B cell (primary cell): ENCODE data around the gene ANKRD17. TPM values are rescaled to one million over a fixed set of nuclear protein-coding genes. Genes with fewer than 3 reads are reported as not detected.

Experiments used
- ATAC-seq: fragments of 200-7000 bp; cut with Tn5 transposase; one replicate; pipeline ENCODE4 v1.10.0; 2021; ENCODE audit warnings: low read depth, mild to moderate bottlenecking, moderate number of reproducible peaks, moderate library complexity
- CTCF ChIA-PET: fragments of 350-600 bp; sonication (Branson Sonifier 250); formaldehyde crosslinking; loops from one replicate; lab custom pipeline; 2021; ENCODE audit warnings: antibody characterized with exemption, inconsistent platforms; lab: Charles Lee
- POLR2A ChIA-PET: fragments of 350-600 bp; sonication (Branson Sonifier 250); formaldehyde crosslinking; loops from one replicate; lab custom pipeline; 2021; ENCODE audit warnings: antibody characterized with exemption; lab: Charles Lee
- DNase-seq: peaks from one replicate; pipeline ENCODE4 v3.0.0; 2013
- H2AFZ ChIP-seq: 2 replicates; pipeline ENCODE4 v1.6.1; 2012; ENCODE audit warnings: mild to moderate bottlenecking, low read depth, low read length; ENCODE audit not compliant: insufficient read depth, poor library complexity, severe bottlenecking
- H3K27ac ChIP-seq, 2 donors: 1 replicate in 1 of 2; 2 replicates in 1 of 2; pipeline ENCODE4 v1.5.1; 2012 to 2013; ENCODE audit warnings: low read length in 2 of 2, mild to moderate bottlenecking in 2 of 2, moderate library complexity in 1 of 2
- H3K27me3 ChIP-seq, 4 experiments: fragments of 200-600 bp in 1 of 4; sonication (generic) in 1 of 4; replicated peaks in 1 of 4; 1 replicate in 2 of 4; 2 replicates in 2 of 4; pipeline versions ENCODE4 v1.6.1 to v1.7.0; 2013 to 2016; ENCODE audit warnings: low read length in 3 of 4, mild to moderate bottlenecking in 2 of 4, mixed read lengths in 1 of 4, moderate library complexity in 1 of 4; ENCODE audit not compliant: insufficient read depth in 4 of 4, control insufficient read depth in 3 of 4; ENCODE audit errors: control extremely low read depth in 1 of 4
- H3K36me3 ChIP-seq, 2 experiments: replicated peaks in 1 of 2; 1 replicate in 1 of 2; 2 replicates in 1 of 2; pipeline versions ENCODE4 v1.6.1 to v1.7.1; 2013; ENCODE audit warnings: low read length in 1 of 2; ENCODE audit not compliant: insufficient read depth in 2 of 2, control insufficient read depth in 1 of 2; ENCODE audit errors: control extremely low read depth in 1 of 2, extremely low read depth in 1 of 2
- H3K4me1 ChIP-seq, 2 donors: fragments of 200-600 bp in 1 of 2; sonication (generic) in 1 of 2; 1 replicate in 1 of 2; 2 replicates in 1 of 2; pipeline versions ENCODE4 v1.5.1 to v1.6.1; 2013 to 2017; ENCODE audit warnings: low read length in 2 of 2; ENCODE audit not compliant: control insufficient read depth in 2 of 2, insufficient read depth in 2 of 2
- H3K4me2 ChIP-seq: replicated peaks from 2 replicates; pipeline ENCODE3; 2012; ENCODE audit warnings: mild to moderate bottlenecking, low read depth, low read length; ENCODE audit not compliant: poor library complexity, severe bottlenecking
- H3K4me3 ChIP-seq, 5 experiments: fragments of 200-600 bp in 1 of 5; sonication (generic) in 1 of 5; 1 replicate in 3 of 5; 2 replicates in 2 of 5; pipeline versions ENCODE4 v1.5.1 to v1.7.0; 2011 to 2016; ENCODE audit warnings: low read length in 4 of 5, mild to moderate bottlenecking in 4 of 5, low read depth in 2 of 5, control low read depth in 1 of 5, moderate library complexity in 1 of 5; ENCODE audit not compliant: insufficient read depth in 1 of 5; ENCODE audit errors: control extremely low read depth in 1 of 5, extremely low read depth in 1 of 5
- H3K79me2 ChIP-seq: fragments of 200-600 bp; sonication (generic); one replicate; pipeline ENCODE4 v1.6.0; 2016; ENCODE audit warnings: low read length; ENCODE audit not compliant: control insufficient read depth, insufficient read depth
- H3K9ac ChIP-seq: fragments of 200-600 bp; sonication (generic); 2 replicates; pipeline ENCODE4 v1.6.1; 2017; ENCODE audit warnings: mild to moderate bottlenecking, low read length, moderate library complexity
- H3K9me3 ChIP-seq, 3 donors: one replicate each; pipeline versions ENCODE4 v1.6.1 to v1.7.1; 2013; ENCODE audit warnings: low read length in 2 of 3; ENCODE audit not compliant: control insufficient read depth in 2 of 3, insufficient read depth in 1 of 3; ENCODE audit errors: control extremely low read depth in 1 of 3
- H4K20me1 ChIP-seq: 2 replicates; pipeline ENCODE4 v1.6.0; 2012; ENCODE audit warnings: mild to moderate bottlenecking, low read length; ENCODE audit not compliant: insufficient read depth, control insufficient read depth, poor library complexity, severe bottlenecking
- H3K27ac Mint-ChIP-seq: one replicate; pipeline ENCODE4 v1.8.0; 2021; ENCODE audit warnings: mixed read lengths
- H3K27me3 Mint-ChIP-seq: one replicate; pipeline ENCODE4 v1.8.0; 2021; ENCODE audit warnings: mixed read lengths
- H3K4me1 Mint-ChIP-seq: one replicate; pipeline ENCODE4 v1.8.0; 2021; ENCODE audit warnings: mixed read lengths
- H3K4me3 Mint-ChIP-seq: one replicate; pipeline ENCODE4 v1.8.0; 2021; ENCODE audit warnings: mixed read lengths
- H3K9me3 Mint-ChIP-seq: one replicate; pipeline ENCODE4 v1.8.0; 2022; ENCODE audit warnings: mixed read lengths; ENCODE audit not compliant: insufficient read depth
- EZH2 ChIP-seq: IDR thresholded peaks from 2 replicates; pipeline ENCODE4 v1.6.1; 2012; ENCODE audit warnings: borderline replicate concordance, low read depth, mild to moderate bottlenecking, moderate library complexity, low read length; ENCODE audit not compliant: insufficient read depth, poor library complexity, severe bottlenecking
- WGBS: methylation state at CpG from one replicate; pipeline ENCODE4 v1.1.5; 2013; ENCODE audit warnings: missing lambda C conversion rate; ENCODE audit not compliant: insufficient coverage; 5-methylcytosine and 5-hydroxymethylcytosine counted together
- intact Hi-C: fragments of 100-400 bp; cut with micrococcal nuclease; formaldehyde crosslinking; loops from one replicate; pipeline ENCODE4 v1.10.0; 2022
- polyA plus RNA-seq: library from polyadenylated mRNA; depleted of rRNA; stranded (reverse); fragments of >200 nt; gene quantifications from 2 replicates; pipeline ENCODE4 v1.2.3, GENCODE V29; 2012
- total RNA-seq, 2 donors: library from RNA; stranded (reverse); fragments of 120-200 nt in 1 of 2; gene quantifications; 1 replicate in 1 of 2; 2 replicates in 1 of 2; pipeline versions ENCODE4 v1.2.3 to v1.2.4, GENCODE V29; 2013 to 2022
- TF ChIP-seq, protein P1 (sequence below): fragments of 200-600 bp; IDR thresholded peaks from one replicate; pipeline ENCODE4 v1.8.0; 2022; ENCODE audit warnings: antibody characterized with exemption, mild to moderate bottlenecking

Gene ANKRD17
- total and polyA plus RNA-seq, 2 donors (not counting 1 experiment from before 2014, with no cell fraction given) = 15.8 to 69.4 TPM

DNA sequence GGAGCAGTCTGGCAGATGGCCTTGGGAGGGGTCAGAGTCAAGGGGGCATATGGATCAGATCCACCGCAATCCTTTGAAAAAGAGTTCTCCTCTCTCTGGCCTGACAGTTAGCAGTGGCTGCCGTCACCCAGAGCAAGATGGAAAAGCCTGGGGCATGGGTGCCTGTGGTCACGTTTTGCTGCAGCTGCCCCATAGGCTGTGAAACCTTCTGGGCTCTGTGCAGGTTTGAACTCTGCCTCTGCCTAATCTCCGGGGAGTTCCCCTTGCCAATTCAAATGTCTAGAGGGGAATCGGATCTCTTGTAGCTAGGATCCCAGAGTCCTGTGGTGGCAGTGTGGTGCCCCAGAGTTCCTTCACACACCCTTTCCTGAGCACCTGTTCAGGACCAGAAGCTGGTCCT lies 23.4 kb upstream of the ANKRD17 start:
- Histone ChIP-seq H3K79me2 (peaks cover 9% of the 10 kb centered on the region), H3K9ac (no peak overlapping the region), H3K4me1 (no peaks in the 10 kb centered on the region), H3K9me3 (peaks cover 0 to 5% (median 2%) of the 10 kb centered on the region in 3 donors), H3K36me3 (peaks cover 0 to 4% of the 10 kb centered on the region in 2 experiments), H3K27ac (no peak overlapping the region), H3K27me3 (no peaks in the 10 kb centered on the region), H4K20me1 (no peaks in the 10 kb centered on the region), H2AFZ (no peak overlapping the region), H3K4me2 (no peak overlapping the region), H3K4me3 (no peak overlapping the region)
- H3K27me3 Mint-ChIP-seq = no peaks in the 10 kb centered on the region
- no peaks in the 10 kb centered on the region for H3K4me1 Mint-ChIP-seq
- ChIA-PET CTCF (no interaction called here), POLR2A (no interaction called here)
- whole genome bisulfite sequencing = 95% methylated on average over 5 of the region's 5 CpGs
- no peak for ATAC-seq
- no peak for TF ChIP-seq EZH2
- TF ChIP-seq, protein P1, sequence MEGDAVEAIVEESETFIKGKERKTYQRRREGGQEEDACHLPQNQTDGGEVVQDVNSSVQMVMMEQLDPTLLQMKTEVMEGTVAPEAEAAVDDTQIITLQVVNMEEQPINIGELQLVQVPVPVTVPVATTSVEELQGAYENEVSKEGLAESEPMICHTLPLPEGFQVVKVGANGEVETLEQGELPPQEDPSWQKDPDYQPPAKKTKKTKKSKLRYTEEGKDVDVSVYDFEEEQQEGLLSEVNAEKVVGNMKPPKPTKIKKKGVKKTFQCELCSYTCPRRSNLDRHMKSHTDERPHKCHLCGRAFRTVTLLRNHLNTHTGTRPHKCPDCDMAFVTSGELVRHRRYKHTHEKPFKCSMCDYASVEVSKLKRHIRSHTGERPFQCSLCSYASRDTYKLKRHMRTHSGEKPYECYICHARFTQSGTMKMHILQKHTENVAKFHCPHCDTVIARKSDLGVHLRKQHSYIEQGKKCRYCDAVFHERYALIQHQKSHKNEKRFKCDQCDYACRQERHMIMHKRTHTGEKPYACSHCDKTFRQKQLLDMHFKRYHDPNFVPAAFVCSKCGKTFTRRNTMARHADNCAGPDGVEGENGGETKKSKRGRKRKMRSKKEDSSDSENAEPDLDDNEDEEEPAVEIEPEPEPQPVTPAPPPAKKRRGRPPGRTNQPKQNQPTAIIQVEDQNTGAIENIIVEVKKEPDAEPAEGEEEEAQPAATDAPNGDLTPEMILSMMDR = no peak
- DNase-seq = no peak
- intact Hi-C loops = no loop called here
- H3K27ac Mint-ChIP-seq = no peak overlapping the region
- no peak overlapping the region for H3K4me3 Mint-ChIP-seq
- H3K9me3 Mint-ChIP-seq = peaks cover 2% of the 10 kb centered on the region

DNA sequence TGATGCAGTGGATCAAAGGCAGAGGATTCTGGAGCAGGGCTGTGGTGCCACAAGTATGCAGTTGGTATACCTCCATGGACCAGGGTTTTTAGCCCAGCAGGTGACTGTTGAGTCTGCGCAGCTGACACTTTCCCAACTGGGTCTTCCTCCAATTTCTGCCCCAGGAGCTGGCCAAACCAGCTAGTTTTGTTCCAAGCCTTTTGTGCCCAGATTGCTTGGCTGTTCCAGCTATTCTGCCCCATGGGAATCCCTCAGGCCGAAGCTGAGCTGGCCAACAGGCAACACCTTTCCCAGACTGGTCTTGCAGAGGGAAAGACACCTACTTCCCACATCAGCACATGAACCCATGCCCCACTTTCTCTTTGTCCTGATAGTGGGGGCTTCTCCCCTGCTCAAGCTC lies 22.8 kb upstream of the ANKRD17 start:
- ATAC-seq = no peak
- no peak overlapping the region for H3K27ac Mint-ChIP-seq
- Histone ChIP-seq H3K27me3 (no peaks in the 10 kb centered on the region), H3K4me1 (no peaks in the 10 kb centered on the region), H4K20me1 (no peaks in the 10 kb centered on the region), H3K9ac (no peak overlapping the region), H3K36me3 (peaks cover 0 to 4% of the 10 kb centered on the region in 2 experiments), H3K4me2 (no peak overlapping the region), H2AFZ (no peak overlapping the region), H3K9me3 (peaks cover 0 to 7% (median 2%) of the 10 kb centered on the region in 3 donors), H3K79me2 (peaks cover 9% of the 10 kb centered on the region), H3K4me3 (no peak overlapping the region), H3K27ac (no peak overlapping the region)
- 94% methylated on average over 2 of the region's 2 CpGs for WGBS
- POLR2A ChIA-PET = no interaction called here
- H3K4me3 Mint-ChIP-seq = no peak overlapping the region
- intact Hi-C loops = no loop called here
- H3K27me3 Mint-ChIP-seq = no peaks in the 10 kb centered on the region
- no peak for TF ChIP-seq EZH2
- TF ChIP-seq, protein P1 = no peak
- H3K9me3 Mint-ChIP-seq = peaks cover 2% of the 10 kb centered on the region
- CTCF ChIA-PET = no interaction called here
- H3K4me1 Mint-ChIP-seq = no peaks in the 10 kb centered on the region
- no peak for DNase-seq
